Measurements from ENCODE around the gene USP48. TPM values are rescaled to one million over a fixed set of nuclear protein-coding genes. Genes with fewer than 3 reads are reported as not detected.
A peak's percentile ranks its signal among the peaks of the same experiment; 100 is the strongest.

USP48 gene
- total RNA-seq, 1 experiment from 2014 or later, result 57.3 TPM

DNA sequence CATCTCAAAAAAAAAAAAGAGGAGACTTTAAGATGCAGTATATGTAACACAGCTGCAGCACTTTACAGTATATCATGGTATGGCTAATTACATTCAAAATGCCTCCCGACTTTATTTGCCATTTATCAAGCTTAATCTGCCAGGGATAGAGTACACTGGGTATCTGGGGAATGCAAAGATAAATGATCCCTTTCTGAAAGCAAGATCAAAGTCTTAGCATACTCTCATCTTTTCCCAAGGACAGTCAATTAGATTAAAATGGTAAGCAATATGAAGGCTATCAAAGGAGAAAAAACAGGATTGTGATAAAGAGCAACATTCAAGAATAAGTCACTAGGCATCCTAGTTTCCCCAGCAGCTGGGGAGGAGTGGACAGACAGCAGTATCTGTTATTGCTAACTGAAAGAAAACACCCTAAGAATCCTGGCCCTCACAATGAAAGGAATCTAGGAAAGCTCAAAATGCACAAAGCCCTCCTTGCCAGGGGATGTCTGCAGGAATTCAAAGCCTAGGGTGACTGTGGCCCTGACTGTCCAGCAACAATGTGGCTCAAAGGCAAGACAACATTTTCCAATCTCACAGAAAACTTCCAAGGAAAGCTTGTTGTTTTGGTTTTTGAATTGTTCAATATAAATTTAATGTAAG lies 57.1 kb downstream of the USP48 start:
- in situ Hi-C loops (cut with HindIII; ENCODE audit: low pct_unique_long_range_greater_than_20kb, low sequenced_read_pairs), result no loop called here
- no peak for DNase-seq (ENCODE audit: low read depth, low spot score)

DNA sequence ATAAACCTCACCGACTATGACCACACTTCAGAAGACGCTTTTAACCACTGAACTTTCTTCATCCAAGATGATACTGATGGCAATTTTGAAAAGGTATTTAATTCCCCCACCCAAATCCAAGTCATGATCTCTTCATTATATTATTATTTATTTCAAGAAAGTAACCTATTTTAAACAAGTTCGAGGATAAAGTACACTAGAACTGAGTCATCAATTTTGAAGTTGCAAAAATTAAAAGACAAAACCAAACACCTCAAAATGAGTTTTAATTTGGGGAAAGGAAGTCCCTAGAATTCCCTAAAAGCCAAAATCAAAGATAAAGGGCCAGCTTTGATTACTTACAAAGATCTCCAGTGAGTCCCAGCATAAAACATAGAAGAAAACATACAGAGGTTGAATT lies 58.4 kb downstream of the USP48 start:
- DNase-seq (ENCODE audit: low read depth, low spot score), result no peak
- in situ Hi-C loops (cut with HindIII; ENCODE audit: low pct_unique_long_range_greater_than_20kb, low sequenced_read_pairs), result no loop called here

DNA sequence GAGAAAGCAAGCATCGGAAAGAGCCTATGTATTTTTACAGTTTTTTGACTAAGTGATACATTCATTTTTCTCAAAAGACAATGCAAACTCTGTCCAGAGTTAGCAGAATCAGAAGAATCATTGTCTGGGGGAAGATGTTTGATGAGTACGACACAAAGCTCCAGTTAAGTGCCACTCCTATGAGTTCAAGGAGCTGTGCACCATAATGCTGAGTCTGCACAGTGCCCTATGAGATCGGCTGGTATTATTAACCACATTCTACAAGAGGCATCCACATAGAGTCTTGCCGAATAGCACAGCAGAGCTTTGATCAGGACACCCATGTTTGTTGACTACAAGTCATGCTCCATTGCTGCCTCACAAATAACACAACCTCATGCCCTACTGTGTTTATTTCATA lies 58.9 kb downstream of the USP48 start:
- in situ Hi-C loops (cut with HindIII; ENCODE audit: low pct_unique_long_range_greater_than_20kb, low sequenced_read_pairs), result no loop called here
- DNase-seq (ENCODE audit: low read depth, low spot score), result peak; percentile 86

DNA sequence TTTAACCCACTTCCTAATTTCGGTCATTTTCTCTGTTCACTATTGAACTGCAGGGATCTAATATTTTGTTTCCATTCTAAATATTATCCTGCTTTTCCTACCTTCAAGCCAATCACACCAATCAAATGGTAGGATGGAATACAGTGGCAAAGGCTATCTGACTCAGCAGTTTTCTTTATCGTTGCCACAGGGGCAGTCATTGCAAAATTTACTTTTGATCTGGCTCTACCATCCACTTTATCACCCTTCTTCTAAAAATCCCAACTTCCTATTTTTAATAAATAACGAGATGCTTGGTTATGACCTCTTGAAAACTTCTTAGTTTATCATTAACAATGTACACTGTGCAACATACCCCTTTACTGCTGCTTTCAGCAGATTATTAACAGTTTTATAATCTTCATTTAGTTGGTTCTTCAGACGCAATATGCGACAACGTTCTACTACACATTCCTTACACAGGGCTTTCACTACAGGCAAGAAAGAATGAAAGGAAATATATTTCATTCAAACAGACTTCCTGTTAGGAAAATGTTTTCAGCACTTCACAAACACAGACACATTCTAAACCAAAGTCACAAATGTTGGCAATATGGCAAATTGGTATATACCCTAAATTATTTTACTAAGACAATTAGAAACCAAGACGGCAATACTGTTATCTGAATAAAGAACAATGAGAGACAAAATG lies 61.5 kb downstream of the USP48 start:
- no peak for DNase-seq (ENCODE audit: low read depth, low spot score)
- in situ Hi-C loops (cut with HindIII; ENCODE audit: low pct_unique_long_range_greater_than_20kb, low sequenced_read_pairs), result no loop called here

DNA sequence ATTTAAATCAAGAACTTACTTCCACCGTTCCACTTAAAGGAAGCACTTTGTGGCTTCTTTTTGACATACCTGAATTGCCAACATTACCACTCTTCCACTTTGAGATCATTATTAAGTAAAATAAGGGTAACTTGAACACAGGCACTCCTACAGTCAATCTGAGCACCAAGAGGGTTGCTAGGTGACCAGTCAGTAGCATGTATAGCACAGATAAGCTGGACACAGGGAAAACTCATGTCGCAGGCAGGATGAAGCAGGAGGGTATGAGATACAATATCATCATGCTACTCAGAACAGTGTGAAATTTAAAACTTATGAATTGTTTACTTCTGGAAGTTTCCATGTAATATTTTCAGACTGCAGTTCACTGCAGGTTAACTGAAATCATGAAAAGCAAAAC lies 66.8 kb downstream of the USP48 start:
- DNase-seq (ENCODE audit: low read depth, low spot score), result no peak
- in situ Hi-C loops (cut with HindIII; ENCODE audit: low pct_unique_long_range_greater_than_20kb, low sequenced_read_pairs), result no loop called here

DNA sequence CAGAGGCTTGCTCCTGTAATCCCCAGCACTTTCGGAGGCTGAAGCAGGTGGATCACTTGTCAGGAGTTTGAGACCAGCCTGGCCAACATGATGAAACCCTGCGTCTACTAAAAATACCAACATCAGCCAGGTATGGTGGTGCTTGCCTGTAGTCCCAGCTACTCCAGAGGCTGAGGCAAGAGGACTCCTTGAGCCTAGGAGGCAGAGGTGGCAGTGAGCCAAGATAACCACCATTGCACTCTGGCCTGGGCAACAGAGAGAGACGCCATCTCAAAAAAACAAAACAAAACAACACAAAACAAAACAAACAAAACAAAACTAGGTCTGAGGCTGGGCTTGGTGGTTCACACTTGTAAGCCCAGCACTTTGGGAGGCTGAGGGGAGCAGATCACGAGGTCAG lies 75.1 kb downstream of the USP48 start:
- no peak for DNase-seq (ENCODE audit: low read depth, low spot score)
- in situ Hi-C loops (cut with HindIII; ENCODE audit: low pct_unique_long_range_greater_than_20kb, low sequenced_read_pairs), result no loop called here

DNA sequence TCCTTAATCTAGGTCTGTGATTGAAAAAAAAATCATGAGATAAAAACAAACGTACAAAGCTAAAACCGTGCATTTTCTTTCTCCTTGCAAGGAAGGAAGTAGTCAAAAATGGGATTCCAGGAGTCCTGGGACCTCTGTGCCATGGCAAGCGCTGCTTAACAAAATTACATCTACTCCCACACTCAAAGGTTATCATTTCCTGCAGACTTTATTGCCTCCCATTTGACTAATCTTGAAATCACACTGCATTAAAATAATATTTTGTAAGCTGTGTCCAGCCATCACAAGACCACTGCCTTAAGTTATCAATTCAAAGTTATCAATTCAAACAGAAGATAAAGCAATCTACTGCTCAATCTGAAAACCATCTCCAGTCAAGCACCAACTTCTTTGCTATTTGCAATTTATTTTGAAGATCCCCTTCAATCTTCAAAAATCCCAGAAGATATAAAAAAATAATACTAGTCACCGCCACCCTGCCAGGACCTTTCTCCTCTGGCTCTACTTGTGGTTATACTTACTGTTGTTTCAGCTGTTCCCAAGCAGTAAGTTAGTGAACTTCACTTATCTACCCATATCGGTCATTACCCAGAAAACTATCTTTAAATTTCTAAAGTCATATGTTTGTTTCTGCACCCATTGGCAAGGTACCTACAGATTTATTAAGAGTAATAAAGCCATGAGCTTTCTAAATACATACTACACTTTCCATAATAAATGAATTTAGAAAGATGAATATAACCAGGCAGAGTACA lies 75.7 kb downstream of the USP48 start:
- no peak for DNase-seq (ENCODE audit: low read depth, low spot score)
- in situ Hi-C loops (cut with HindIII; ENCODE audit: low pct_unique_long_range_greater_than_20kb, low sequenced_read_pairs), result no loop called here

DNA sequence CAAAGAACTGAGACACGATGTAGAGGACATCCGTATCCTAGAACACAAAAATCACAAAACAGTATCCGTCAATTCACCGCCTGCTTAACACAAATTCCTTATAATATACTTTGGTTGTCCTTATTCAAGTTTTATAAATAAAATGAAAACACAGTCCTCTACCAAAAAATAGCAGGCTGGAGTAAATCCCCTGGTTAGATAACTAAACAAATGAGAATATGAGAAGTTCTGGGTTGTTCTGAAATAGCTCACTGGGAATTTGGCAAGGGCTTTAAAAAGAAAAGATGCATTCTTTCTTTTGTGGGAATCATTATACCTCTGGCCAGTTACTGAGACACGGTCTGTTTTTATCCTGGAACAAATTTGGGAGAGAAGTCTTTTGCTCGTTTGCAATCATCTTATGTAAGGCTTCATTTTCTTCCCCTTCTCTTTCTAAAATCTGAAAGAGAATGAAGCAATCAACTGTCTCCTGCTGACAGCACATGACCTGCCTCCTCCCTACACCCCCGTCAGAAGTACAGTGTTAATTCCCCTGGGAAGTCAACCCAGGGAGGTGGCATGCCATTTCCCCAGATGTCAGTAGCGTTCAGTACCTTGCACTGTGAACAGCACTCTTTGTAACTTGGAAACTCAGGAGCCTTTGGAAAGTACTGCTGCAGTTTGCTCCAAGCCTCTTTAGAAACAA lies 76.7 kb downstream of the USP48 start:
- peak; percentile 97 for DNase-seq (ENCODE audit: low read depth, low spot score)
- in situ Hi-C loops (cut with HindIII; ENCODE audit: low pct_unique_long_range_greater_than_20kb, low sequenced_read_pairs), result no loop called here

DNA sequence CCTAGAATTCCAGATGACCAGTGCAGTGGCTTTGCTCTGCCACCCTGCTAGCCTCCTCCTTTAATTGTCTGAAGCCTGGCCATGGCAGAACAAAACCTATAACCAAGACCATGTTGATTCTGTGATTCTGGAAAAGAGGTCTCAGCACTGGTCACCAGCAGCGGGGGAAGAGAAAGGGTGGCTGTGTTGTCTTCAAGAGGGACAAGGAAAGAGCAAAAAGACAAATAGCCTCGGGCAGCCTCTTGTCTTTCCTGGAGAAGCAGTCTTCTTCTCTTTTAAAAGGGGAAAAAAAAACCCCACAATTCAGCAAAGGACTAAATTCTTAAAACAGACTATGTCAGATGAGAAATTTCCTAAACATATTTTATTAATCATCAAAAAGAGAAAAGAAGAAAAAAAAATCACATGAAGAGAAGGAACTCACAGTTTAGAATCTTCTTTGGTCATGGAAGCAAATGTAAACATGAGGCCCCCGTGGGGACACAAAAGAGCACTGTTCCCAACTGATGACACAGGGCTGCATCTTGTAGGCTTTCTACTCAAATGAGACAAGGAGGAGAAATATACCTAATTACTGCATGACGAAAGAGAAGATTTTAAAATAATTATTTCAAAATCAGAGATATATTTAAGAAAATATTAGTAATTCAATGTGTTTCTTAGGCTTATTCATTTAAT lies 77.5 kb downstream of the USP48 start:
- peak; percentile 88 for DNase-seq (ENCODE audit: low read depth, low spot score)
- in situ Hi-C loops (cut with HindIII; ENCODE audit: low pct_unique_long_range_greater_than_20kb, low sequenced_read_pairs), result no loop called here

DNA sequence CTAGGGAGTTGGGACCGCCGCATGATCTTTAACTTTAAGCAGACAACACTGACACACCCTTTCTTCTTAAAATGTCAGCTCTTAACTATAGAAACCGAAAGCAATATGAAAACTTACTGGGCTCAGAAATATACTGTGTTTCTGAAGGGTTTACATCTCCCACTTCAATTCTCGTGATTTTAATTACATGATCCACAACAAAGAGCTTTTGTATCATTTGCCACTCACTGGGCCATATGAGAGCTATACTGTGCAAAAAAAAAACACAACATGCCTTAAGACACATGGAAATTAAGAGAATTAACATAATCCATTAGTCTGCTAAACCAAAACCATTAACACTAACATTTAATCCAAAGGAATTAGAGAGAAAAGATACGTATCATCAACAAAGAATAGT lies 78.8 kb downstream of the USP48 start:
- DNase-seq (ENCODE audit: low read depth, low spot score), result peak; percentile 95
- in situ Hi-C loops (cut with HindIII; ENCODE audit: low pct_unique_long_range_greater_than_20kb, low sequenced_read_pairs), result no loop called here

DNA sequence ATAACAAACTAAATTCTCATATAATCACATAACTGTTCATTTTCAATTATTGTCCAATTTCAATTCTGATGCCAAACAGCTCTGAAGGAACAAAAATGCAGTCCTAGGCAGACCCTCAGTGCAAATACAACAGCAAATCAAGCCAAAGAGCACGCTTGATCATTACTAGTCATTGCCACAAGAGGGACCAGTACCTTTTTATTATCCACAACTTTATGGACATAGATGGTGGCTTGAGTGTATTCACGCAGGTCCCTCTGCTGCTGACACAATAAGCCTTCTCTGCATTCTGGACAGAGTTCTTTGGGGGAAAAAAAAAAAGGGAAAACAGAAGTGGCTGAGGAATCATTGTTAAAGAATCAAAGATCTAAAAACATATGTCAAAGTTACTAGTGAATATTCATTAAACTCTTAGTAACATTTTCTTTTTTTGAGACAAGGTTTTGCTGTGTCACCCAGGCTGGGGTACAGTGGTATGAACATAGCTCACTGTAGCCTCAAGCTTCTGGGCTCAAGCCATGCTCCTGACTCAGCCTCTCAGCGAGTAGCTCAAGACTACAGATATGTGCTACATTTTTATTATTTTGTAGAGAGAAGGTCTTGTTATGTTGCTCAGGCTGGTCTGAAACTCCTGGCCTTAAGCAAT lies 79.5 kb downstream of the USP48 start:
- in situ Hi-C loops (cut with HindIII; ENCODE audit: low pct_unique_long_range_greater_than_20kb, low sequenced_read_pairs), result no loop called here
- DNase-seq (ENCODE audit: low read depth, low spot score), result peak; percentile 77

DNA sequence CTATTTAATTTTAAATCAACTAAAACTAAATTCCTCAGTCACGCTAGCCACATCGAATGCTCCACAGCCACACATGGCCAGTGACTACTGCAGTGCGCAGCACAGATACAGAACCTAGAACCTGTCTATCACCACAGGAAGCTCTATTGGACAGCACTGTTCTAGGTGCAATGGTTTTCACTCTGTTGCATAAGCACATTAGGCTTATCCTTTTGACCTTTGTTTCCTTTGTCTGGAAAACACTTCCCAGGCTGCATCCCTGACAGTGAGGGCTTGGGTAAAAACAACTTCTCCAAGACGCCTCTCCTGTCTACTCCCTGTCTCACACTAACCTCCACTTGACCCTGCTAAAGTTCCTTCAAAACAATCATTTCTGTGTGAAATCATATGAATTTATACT lies 80.2 kb downstream of the USP48 start:
- in situ Hi-C loops (cut with HindIII; ENCODE audit: low pct_unique_long_range_greater_than_20kb, low sequenced_read_pairs), result no loop called here
- no peak for DNase-seq (ENCODE audit: low read depth, low spot score)

DNA sequence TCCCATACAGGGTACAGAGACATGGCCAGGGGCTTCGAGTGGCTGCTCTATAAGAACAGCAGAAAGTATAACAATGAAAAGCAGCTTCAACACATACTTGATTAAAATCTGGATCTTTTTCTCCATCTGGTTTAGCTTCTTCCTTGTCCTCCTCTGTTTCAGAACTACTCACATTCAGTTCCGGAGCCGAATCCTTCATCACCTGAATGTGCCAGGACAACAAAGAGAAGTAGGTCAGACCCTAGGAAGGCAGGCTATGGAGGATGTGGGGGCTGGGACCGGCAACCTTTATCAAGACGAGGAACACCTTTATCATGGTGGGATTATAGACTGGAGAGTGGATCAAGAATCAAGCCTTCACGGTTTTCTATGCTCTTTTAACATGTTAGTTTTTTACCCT lies 81.5 kb downstream of the USP48 start:
- DNase-seq (ENCODE audit: low read depth, low spot score), result no peak
- in situ Hi-C loops (cut with HindIII; ENCODE audit: low pct_unique_long_range_greater_than_20kb, low sequenced_read_pairs), result no loop called here

DNA sequence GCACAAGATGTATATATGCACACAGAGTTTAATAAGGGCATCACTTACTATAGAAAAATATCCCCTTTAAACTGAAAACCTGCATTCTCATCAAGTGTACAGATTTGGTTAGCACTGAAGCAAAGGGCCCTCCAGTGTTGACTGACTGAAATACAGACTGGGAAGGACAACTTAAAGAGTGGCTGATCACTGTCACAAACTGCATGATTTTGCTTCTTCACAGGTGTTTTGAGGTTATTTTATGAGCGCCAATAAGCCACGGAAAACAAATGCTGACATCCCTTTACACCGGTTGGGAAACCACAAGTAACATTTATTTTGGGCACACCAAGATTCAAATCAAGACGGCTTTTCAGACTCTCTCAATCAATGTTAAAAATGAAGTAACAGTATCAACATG lies 82.9 kb downstream of the USP48 start:
- no peak for DNase-seq (ENCODE audit: low read depth, low spot score)
- in situ Hi-C loops (cut with HindIII; ENCODE audit: low pct_unique_long_range_greater_than_20kb, low sequenced_read_pairs), result no loop called here

DNA sequence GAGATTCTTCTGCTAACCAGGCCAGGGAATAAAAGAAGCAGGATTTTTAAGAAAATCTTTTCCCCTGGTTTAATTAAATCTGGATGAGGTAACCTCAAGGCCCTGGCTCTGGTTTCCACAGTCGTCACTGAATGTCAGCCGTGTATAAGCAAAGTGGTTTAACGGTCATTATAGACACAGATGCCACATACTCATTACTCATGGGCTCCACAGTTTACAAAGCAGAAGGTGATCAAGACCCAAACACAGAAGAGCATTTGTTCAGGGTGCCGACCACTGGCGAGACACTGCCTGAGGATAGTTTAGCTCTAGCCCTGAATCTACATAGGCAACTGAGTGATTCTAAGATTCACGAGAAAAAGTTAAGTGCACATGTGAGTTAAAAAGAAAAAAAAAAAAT lies 86.0 kb downstream of the USP48 start:
- DNase-seq (ENCODE audit: low read depth, low spot score), result peak; percentile 93

DNA sequence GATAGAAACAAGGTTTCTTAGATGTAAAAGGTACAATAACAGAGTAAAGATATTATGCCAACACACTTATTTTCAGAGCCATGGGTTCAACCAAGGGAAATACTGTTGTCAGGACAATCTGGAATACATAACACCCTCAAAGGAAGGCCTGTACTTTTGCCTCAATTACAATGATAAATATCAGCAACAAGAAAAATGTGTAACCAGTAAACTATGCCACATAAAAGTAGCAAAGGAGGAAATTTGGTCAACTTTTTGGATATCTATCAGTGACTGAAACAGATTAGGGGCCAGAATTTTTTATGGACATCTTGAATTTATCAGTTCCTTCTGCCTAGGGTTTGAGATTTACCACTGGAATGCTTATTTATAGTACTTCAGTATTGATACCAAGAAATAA lies 89.2 kb downstream of the USP48 start:
- no peak for DNase-seq (ENCODE audit: low read depth, low spot score)
- in situ Hi-C loops (cut with HindIII; ENCODE audit: low pct_unique_long_range_greater_than_20kb, low sequenced_read_pairs), result no loop called here

More for the DNA sequence above, 86.0 kb downstream of the USP48 start:
- in situ Hi-C loops (cut with HindIII; ENCODE audit: low pct_unique_long_range_greater_than_20kb, low sequenced_read_pairs), result no loop called here

DNA sequence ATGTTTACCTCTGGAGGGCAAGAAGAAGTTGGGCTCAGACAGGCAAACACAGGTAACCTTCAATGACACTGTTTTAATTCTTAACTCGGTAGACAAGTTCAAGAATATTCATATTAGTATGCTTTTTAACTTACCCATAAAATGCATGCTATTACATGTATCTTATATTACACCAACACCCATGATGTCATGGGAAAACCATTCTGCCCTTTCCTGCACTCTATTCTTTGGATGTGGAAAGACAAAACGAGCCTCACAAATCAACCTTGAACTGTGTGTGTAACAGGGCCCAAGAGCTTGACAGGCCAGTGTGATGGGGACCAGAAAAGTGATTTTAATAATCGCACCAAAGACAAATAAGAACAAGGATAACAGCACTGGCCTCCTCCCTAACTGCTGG lies 91.2 kb downstream of the USP48 start:
- in situ Hi-C loops (cut with HindIII; ENCODE audit: low pct_unique_long_range_greater_than_20kb, low sequenced_read_pairs), result no loop called here

More for the DNA sequence above, 91.2 kb downstream of the USP48 start:
- no peak for DNase-seq (ENCODE audit: low read depth, low spot score)
